Right cardiac atrium (tissue), 5 donors: ENCODE data around the gene TCERG1. TPM values are rescaled to one million over a fixed set of nuclear protein-coding genes. Genes with fewer than 3 reads are reported as not detected.

Source experiments
- ATAC-seq, 2 donors: fragments of 200-7000 bp; cut with Tn5 transposase; one replicate each; pipeline versions ENCODE4 v1.8.0 to v1.9.1; 2020; ENCODE audit warnings: moderate library complexity in 2 of 2, mild to moderate bottlenecking in 1 of 2
- DNase-seq, 3 donors: peaks; one replicate each; pipeline ENCODE4 v3.0.0-alpha.2; 2020
- H3K27ac ChIP-seq: one replicate; pipeline ENCODE4 v1.5.1; 2013; ENCODE audit warnings: mild to moderate bottlenecking, low read length, control low read depth, moderate library complexity
- H3K27me3 ChIP-seq: one replicate; pipeline ENCODE4 v1.6.1; 2013; ENCODE audit not compliant: control insufficient read depth, insufficient read depth
- H3K4me1 ChIP-seq: one replicate; pipeline ENCODE4 v1.6.1; 2013; ENCODE audit warnings: low read length; ENCODE audit not compliant: control insufficient read depth, insufficient read depth
- H3K4me3 ChIP-seq: one replicate; pipeline ENCODE4 v1.5.1; 2013; ENCODE audit warnings: low read length, control low read depth
- H3K9me3 ChIP-seq: one replicate; pipeline ENCODE4 v1.6.1; 2013; ENCODE audit warnings: low read length; ENCODE audit not compliant: control insufficient read depth
- WGBS: extraction: QIAGEN DNeasy Blood & Tissue Kit; methylation state at CpG from one replicate; pipeline ENCODE4 v1.1.7; 2013; 5-methylcytosine and 5-hydroxymethylcytosine counted together
- intact Hi-C, 4 donors: fragments of 100-400 bp; cut with DNase I; formaldehyde crosslinking; loops; one replicate each; pipeline versions ENCODE4 v1.11.0 to v1.14.0; 2022 to 2023
- polyA plus RNA-seq: library from polyadenylated mRNA; stranded (reverse); fragments of 200-250 nt; gene quantifications from one replicate; pipeline ENCODE4 v1.2.3, GENCODE V29; 2013
- total RNA-seq, 4 donors: library from RNA; stranded (reverse); fragmentation: NEBNext Ultra II Directional; extraction: Animal tissue kit (Norgen Biotek cat#: 25700); gene quantifications; one replicate each; pipeline ENCODE4 v1.2.1, GENCODE V29; 2021
- donor health status: healthy with polysubstance abuse.
- donor health status: DM: no; HTN: yes; CAD: no.
- donor health status: DM: no; HTN: no; CAD: no.
- donor health status: DM: no; HTN: yes; CAD: no; lungs with severe emphysema.
- donor health status: DM: yes; HTN: yes; CAD: no.

The TCERG1 gene
- total and polyA plus RNA-seq, 5 donors: 17.8 to 27.9 (median 23.1) TPM

DNA sequence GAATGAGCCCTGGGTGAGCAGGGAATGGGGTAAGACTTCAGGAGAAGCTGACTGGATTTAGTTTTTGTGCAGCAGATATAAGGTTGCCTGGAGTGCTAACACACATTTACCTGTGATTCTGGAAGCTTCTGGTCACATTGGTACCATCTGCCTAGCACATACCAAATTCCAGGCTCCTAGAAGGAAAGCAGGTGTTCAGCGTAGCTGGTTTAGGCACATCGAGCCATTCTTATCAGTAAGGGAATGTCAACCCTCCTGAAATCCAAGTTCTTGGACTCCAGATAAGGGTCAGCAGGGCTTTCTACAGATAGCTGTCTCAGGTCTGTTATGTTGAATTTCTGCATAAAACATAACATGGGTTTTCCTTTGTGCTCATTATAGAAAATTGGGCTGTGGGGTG is 10.3 kb downstream of the TCERG1 start:
- no peaks in the 10 kb centered on the region for H3K27me3 ChIP-seq
- H3K4me3 ChIP-seq: no peak overlapping the region
- 64% methylated on average over 2 of the region's 2 CpGs for WGBS
- H3K9me3 ChIP-seq: no peaks in the 10 kb centered on the region
- intact Hi-C loops: no loop called here
- H3K27ac ChIP-seq: no peak overlapping the region
- no peak for DNase-seq
- no peak for ATAC-seq
- H3K4me1 ChIP-seq: no peaks in the 10 kb centered on the region

DNA sequence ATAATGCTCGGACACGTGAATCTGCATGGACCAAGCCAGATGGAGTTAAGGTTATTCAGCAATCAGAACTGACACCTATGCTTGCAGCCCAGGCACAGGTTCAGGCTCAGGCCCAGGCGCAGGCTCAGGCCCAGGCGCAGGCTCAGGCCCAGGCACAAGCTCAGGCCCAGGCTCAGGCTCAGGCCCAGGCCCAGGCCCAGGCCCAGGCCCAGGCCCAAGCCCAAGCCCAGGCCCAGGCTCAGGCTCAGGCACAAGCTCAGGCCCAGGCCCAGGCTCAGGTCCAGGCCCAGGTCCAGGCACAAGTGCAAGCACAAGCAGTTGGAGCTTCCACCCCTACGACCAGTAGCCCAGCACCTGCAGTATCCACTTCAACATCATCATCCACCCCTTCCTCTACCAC is 11.8 kb downstream of the TCERG1 start:
- H3K4me1 ChIP-seq: no peaks in the 10 kb centered on the region
- H3K27ac ChIP-seq: no peak overlapping the region
- DNase-seq (no peak), ATAC-seq (no peak)
- H3K27me3 ChIP-seq: no peaks in the 10 kb centered on the region
- H3K9me3 ChIP-seq: no peaks in the 10 kb centered on the region
- no peak overlapping the region for H3K4me3 ChIP-seq
- 97% methylated on average over 5 of the region's 5 CpGs for WGBS
- intact Hi-C loops: no loop called here

DNA sequence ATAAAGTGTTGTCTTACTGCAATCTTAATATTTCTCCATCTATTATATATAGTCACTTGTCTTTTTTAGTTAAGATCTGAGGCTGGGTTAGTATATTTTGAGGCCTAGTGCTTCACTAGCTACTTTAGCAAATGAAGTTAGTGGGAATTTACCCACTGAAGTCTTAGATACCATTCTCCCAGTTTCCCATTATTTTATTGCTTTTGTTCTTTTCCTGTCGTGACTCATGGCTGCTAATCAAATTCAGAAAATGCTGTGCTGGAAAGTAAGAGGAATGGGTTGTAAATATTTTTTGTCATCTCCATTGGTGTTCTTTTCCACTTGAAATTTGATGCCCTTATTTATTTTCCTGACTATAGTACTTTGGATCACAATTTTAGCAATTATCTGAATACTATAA is 14.2 kb downstream of the TCERG1 start:
- no peak for ATAC-seq
- intact Hi-C loops: no loop called here
- 66% methylated on average over 1 of the region's 1 CpG for WGBS

DNA sequence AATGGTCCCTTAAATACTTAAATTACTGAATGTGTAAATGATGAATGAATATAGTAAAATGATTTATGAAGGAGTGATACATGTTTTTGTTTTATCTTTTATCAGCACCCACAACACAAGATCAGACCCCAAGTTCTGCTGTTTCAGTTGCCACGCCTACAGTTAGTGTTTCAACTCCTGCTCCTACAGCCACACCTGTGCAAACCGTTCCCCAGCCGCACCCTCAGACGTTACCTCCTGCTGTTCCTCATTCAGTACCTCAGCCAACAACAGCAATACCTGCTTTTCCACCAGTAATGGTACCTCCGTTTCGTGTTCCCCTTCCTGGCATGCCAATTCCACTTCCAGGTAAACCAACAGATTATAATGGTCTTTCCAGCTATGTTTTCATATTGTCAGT is 16.3 kb downstream of the TCERG1 start:
- intact Hi-C loops: no loop called here
- Histone ChIP-seq H3K27me3 (no peaks in the 10 kb centered on the region), H3K27ac (no peak overlapping the region), H3K4me3 (no peak overlapping the region), H3K9me3 (no peaks in the 10 kb centered on the region), H3K4me1 (no peaks in the 10 kb centered on the region)
- DNase-seq: no peak
- 88% methylated on average over 6 of the region's 6 CpGs for WGBS
- ATAC-seq: no peak

More for the DNA sequence above, 14.2 kb downstream of the TCERG1 start:
- Histone ChIP-seq H3K4me3 (no peak overlapping the region), H3K9me3 (no peaks in the 10 kb centered on the region), H3K4me1 (no peaks in the 10 kb centered on the region), H3K27me3 (no peaks in the 10 kb centered on the region), H3K27ac (no peak overlapping the region)
- DNase-seq: no peak

DNA sequence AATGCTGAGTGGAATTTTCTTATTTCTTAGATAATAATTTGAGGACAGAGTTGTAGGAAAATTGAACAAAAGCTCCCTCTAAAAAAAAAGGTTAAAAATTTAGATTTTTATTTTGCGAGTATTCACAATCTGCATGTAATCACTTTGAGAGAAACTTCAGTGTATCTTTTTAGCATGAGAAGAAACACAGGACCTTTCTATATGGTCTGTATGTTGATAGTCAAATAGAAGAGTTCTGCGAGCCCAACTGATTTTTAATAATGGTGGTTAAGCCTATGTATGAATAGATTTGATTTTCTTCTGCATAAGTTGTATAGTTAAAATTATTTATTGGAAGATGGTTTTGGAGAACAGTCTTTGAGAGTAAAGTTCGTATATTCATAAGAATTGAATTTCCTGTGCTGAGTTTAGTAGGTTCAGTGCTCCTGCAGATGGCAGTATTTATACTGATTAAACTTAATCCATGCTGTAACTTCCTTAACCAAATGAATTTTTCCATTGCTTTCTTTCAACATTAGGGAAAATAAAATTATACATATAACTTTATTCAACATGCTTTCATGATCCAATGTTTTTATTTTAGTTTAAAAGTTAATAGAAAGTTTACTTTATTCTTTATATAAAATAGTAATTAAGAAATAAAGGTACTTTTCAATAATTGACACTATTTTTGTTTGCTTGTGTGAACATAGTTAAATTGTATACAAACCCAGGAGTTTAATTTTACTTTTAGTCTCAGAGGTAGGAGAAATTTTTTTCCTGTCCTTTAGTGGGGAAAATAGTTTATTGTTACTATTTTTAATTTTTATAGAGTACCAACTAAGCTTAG is 19.6 kb downstream of the TCERG1 start:
- WGBS: 56% methylated on average over 3 of the region's 3 CpGs
- DNase-seq: no peak
- intact Hi-C loops: no loop called here
- Histone ChIP-seq H3K4me1 (no peaks in the 10 kb centered on the region), H3K27me3 (no peaks in the 10 kb centered on the region), H3K9me3 (no peaks in the 10 kb centered on the region), H3K27ac (no peak overlapping the region), H3K4me3 (no peak overlapping the region)
- no peak for ATAC-seq

DNA sequence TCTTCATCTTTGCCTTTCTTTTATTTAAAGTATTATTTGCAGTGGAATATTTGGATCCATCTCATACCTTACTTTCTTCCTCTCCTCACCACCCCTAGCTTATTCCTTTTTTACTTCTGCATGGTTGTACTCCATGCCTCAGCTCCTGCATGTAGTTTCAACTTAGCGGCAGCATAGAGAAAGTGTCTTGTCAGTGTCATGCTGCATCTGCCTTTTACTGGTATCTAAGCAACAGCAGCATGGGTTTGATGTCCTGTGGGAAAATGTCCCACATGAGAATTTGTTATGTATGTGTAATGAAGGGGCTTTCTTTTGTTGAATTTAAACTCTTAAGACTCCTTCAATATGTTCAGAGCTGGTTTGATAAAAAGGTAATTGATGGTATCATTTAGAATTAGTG is 20.6 kb downstream of the TCERG1 start:
- DNase-seq (no peak), ATAC-seq (no peak)
- Histone ChIP-seq H3K4me3 (no peak overlapping the region), H3K27ac (no peak overlapping the region), H3K27me3 (no peaks in the 10 kb centered on the region), H3K4me1 (no peaks in the 10 kb centered on the region), H3K9me3 (no peaks in the 10 kb centered on the region)
- WGBS: 94% methylated on average over 1 of the region's 1 CpG
- intact Hi-C loops: no loop called here

DNA sequence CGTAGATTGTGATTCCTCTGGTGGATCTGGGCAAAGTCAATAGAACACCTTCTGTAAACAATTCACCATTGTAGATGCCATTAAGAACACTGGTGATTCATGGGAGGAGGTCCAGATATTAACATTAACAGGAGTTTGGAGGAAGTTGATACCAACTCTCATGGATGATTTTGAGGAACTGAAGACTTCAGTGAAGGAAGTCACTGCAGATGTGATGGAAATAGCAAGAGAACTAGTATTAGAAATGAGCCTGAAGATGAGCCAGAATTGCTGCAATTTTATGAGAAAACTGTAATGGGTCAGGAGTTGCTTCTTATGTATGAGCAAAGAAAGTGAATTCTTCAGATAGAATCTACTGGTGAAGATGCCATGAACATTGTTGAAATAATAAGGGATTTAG is 26.9 kb downstream of the TCERG1 start:
- intact Hi-C loops: no loop called here
- no peak overlapping the region for H3K4me3 ChIP-seq
- no peaks in the 10 kb centered on the region for H3K4me1 ChIP-seq
- no peak overlapping the region for H3K27ac ChIP-seq
- DNase-seq: no peak
- ATAC-seq: no peak
- no peaks in the 10 kb centered on the region for H3K27me3 ChIP-seq
- WGBS: 97% methylated on average over 1 of the region's 1 CpG
- no peaks in the 10 kb centered on the region for H3K9me3 ChIP-seq

DNA sequence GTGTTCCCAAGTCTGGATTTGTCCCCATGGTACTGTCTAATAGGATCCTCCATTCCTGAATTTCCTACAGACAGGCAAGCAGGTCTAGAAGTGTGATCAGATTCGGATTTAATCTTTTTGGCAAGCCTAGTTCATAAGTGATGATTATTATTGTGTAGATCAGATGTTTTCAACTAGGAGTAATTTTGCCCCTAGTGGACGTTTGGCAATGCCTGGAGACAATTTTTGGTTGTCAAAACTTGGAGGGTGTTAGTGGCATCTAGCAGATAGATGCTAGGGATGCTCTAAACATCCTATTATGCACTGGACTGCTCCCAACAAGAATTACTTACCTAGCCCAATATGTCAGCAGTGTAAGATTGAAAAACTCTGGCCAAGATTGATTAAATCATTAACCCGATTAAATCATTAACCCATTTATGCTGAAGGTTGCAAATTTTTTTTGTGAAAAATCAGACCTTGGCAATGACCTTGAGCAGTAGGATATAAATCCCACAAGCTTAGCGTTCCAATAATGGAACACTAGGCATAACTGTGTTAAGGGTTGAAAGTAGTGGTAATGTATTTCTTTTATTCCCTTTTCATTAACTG is 28.2 kb downstream of the TCERG1 start:
- ATAC-seq (no peak), DNase-seq (no peak)
- Histone ChIP-seq H3K4me1 (no peaks in the 10 kb centered on the region), H3K27ac (no peak overlapping the region), H3K4me3 (no peak overlapping the region), H3K27me3 (no peaks in the 10 kb centered on the region), H3K9me3 (no peaks in the 10 kb centered on the region)
- intact Hi-C loops: no loop called here
- 72% methylated on average over 4 of the region's 4 CpGs for WGBS

DNA sequence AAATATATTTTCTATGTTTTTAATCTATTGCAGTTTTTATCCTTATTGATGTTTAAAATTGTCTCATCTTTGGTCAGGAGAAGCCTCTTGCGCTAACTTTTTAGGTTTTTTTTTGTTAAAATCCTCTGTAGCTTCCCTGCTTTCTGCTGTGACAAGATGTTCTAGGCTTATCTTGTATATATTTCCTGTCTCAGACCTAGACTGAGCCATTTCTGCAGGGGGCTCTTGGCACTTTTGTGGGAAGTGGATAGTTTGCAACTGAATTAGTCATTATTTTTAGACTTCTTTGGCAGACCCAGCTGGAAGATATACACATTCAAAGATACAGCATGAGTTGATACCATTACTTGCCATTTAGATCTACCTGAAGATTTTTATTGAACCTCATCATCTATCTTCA is 28.8 kb downstream of the TCERG1 start:
- ATAC-seq: peak in 1 of 2 donors; percentile 50
- no peaks in the 10 kb centered on the region for H3K4me1 ChIP-seq
- no peaks in the 10 kb centered on the region for H3K27me3 ChIP-seq
- H3K9me3 ChIP-seq: no peaks in the 10 kb centered on the region
- 61% methylated on average over 1 of the region's 1 CpG for WGBS
- H3K4me3 ChIP-seq: no peak overlapping the region
- intact Hi-C loops: no loop called here
- DNase-seq: no peak
- H3K27ac ChIP-seq: no peak overlapping the region

DNA sequence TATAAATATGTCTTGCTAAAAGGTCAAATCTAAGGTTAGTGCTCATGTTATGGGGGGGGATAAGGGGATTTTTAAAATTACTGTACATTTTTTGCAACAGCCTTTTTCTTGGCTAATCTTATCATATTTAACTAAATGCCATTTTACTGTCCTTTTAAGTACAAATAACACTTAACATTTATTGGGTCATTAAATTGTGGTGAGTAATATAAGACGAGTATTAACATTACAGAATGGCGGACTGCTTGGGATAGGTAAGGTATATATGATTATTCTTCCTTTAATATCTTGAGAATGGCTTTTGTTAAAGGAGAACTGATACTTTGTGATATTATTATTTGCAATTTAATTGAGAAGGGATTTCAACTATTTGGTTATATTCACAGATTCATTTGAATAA is 35.6 kb downstream of the TCERG1 start:
- no peak overlapping the region for H3K4me3 ChIP-seq
- no peak for DNase-seq
- no peak for ATAC-seq
- intact Hi-C loops: no loop called here
- H3K27ac ChIP-seq: no peak overlapping the region
- no peaks in the 10 kb centered on the region for H3K9me3 ChIP-seq
- 94% methylated on average over 2 of the region's 2 CpGs for WGBS
- H3K27me3 ChIP-seq: no peaks in the 10 kb centered on the region
- no peaks in the 10 kb centered on the region for H3K4me1 ChIP-seq

DNA sequence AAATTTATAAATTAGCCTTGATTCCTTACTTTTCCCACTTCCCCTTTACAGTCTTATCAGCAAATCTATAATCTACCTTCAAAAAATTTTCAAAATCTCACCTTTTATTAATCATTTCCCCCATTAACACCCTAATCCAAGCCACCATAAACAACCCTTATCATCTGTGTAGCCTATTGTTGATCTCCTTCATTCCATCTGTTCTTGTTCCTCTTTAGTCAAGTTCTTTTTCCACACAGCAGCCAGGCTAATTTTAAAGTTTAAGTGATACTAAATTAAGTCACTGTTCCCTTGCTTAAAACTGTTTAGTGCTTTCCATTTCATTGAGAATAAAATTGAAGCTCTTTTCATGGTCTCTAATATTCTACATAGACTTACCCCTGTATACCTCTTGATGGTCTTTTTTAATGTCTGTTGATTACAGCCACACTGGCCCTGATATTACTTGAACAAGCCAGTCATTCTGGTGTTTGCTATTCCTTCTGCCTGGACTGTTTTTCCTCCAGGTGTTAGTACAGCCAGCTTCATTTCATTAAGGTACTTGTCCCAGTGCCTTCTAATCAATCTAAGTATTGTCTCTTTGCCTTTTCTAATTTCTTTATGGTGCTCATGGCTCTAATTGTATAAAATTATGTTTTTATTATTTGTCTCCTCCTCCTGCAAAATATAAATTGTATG is 37.7 kb downstream of the TCERG1 start:
- no peak overlapping the region for H3K27ac ChIP-seq
- intact Hi-C loops: no loop called here

More for the DNA sequence above, 37.7 kb downstream of the TCERG1 start:
- ATAC-seq (no peak), DNase-seq (no peak)
- no peak overlapping the region for H3K4me3 ChIP-seq
- no peaks in the 10 kb centered on the region for H3K9me3 ChIP-seq
- H3K27me3 ChIP-seq: no peaks in the 10 kb centered on the region
- H3K4me1 ChIP-seq: no peaks in the 10 kb centered on the region
